Peyer's patch (tissue), 4 donors: ENCODE data around the gene ZNF831. TPM values are rescaled to one million over a fixed set of nuclear protein-coding genes. Genes with fewer than 3 reads are reported as not detected.

Experiments used
- DNase-seq, 3 donors: peaks; one replicate each; pipeline ENCODE4 v3.0.0-alpha.2; 2017 to 2019
- H3K27ac ChIP-seq, 4 donors: fragments of 200-600 bp; sonication (generic); one replicate each; pipeline ENCODE4 v1.5.1; 2016 to 2019
- H3K27me3 ChIP-seq, 2 donors: fragments of 200-600 bp; sonication (generic); one replicate each; pipeline ENCODE4 v1.5.1; 2019
- H3K36me3 ChIP-seq, 3 donors: fragments of 200-600 bp; sonication (generic); one replicate each; pipeline ENCODE4 v1.5.1; 2016 to 2019
- H3K4me1 ChIP-seq, 4 donors: fragments of 200-600 bp; sonication (generic); one replicate each; pipeline ENCODE4 v1.5.1; 2016 to 2019
- H3K4me3 ChIP-seq, 4 donors: fragments of 200-600 bp; sonication (generic); 1 replicate in 3 of 4; 2 replicates in 1 of 4; pipeline ENCODE4 v1.5.1; 2016 to 2019; ENCODE audit warnings: mild to moderate bottlenecking in 1 of 4
- H3K9me3 ChIP-seq, 4 donors: fragments of 200-600 bp; sonication (generic); one replicate each; pipeline ENCODE4 v1.5.1; 2016 to 2019; ENCODE audit warnings: mild to moderate bottlenecking in 1 of 4
- CTCF ChIP-seq, 6 experiments: fragments of 450-650 bp in 4 of 6; fragments of 200-600 bp in 2 of 6; sonication (generic) in 1 of 6; IDR thresholded peaks; one replicate each; pipeline ENCODE4 v1.5.1; 2017 to 2019; ENCODE audit warnings: antibody characterized with exemption in 6 of 6, mild to moderate bottlenecking in 3 of 6, moderate library complexity in 1 of 6
- POLR2A ChIP-seq, 2 donors: fragments of 450-650 bp; IDR thresholded peaks; one replicate each; pipeline ENCODE4 v1.5.1; 2017; ENCODE audit warnings: antibody characterized with exemption in 2 of 2, mild to moderate bottlenecking in 2 of 2, moderate library complexity in 2 of 2
- total RNA-seq, 4 donors: library from RNA; depleted of rRNA; stranded (reverse); fragments of >200 nt; gene quantifications; one replicate each; pipeline ENCODE4 v1.1.0, GENCODE V29; 2016

The ZNF831 gene
- total RNA-seq, 4 donors from 2014 or later: 1.7 to 11.6 (median 2.3) TPM

DNA sequence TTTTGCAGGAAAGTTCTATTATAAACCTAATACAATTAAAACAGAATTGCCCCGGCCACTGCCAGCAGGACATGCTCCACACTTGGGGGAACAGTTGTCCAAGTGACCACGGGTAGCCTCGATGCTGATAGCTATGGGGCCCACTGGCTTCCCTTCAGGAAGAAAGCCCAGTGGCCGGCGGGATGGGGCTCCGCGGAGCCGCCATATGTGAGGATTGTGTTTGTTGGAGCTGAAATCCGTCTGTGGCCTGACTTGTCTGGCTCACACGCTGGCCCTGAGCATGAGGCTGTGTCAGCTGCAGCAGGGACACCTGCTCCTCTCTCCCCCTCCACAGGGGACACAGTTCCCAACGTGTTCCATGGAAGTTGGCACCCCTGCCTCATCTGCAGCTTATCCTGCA lies 46.6 kb downstream of the ZNF831 start:
- Histone ChIP-seq H3K9me3 (no peaks in the 10 kb centered on the region), H3K36me3 (no peaks in the 10 kb centered on the region), H3K4me1 (peaks cover 0 to 6% (median 0%) of the 10 kb centered on the region in 4 donors), H3K27ac (no peak overlapping the region), H3K4me3 (no peak overlapping the region), H3K27me3 (no peaks in the 10 kb centered on the region)
- no peak for TF ChIP-seq POLR2A (IDR thresholded peaks at IDR 0.05)
- TF ChIP-seq CTCF (IDR thresholded peaks at IDR 0.05): no peak
- no peak for DNase-seq

DNA sequence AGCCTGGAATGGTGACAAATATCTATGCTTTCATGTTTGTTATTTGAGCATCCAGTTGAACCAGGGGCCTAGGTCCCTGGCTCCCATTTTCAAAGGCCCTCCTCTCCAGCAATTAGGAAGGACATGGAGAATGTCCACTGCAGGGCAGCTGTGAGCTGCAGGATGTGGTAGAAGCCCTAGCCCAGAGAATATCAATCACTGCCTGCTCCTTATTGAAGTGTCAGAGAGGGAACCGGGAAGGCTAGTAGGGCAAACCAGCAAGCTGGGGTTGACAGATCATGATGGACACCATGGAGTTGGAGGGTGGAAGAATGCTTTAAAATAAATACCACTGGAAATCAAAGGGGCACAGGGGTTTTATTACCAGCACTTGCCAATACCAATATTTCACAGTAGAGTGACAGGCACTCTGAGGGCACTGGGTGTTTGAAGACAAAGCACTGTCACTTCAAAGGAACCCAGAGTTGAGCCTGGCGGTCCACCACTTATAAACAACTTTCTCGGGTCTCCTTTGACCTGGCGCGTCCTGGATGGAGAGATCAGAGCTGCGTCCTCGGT lies 47.7 kb downstream of the ZNF831 start:
- DNase-seq: no peak
- no peaks in the 10 kb centered on the region for H3K27me3 ChIP-seq
- TF ChIP-seq CTCF (IDR thresholded peaks at IDR 0.05): no peak
- no peak for TF ChIP-seq POLR2A (IDR thresholded peaks at IDR 0.05)
- H3K4me1 ChIP-seq: peaks cover 0 to 6% (median 0%) of the 10 kb centered on the region in 4 donors
- no peak overlapping the region for H3K4me3 ChIP-seq
- H3K36me3 ChIP-seq: no peaks in the 10 kb centered on the region
- H3K27ac ChIP-seq: no peak overlapping the region
- no peaks in the 10 kb centered on the region for H3K9me3 ChIP-seq

GRCh38 chr20:59214073-59214472 lies 50.5 kb downstream of the ZNF831 start:
- no peak overlapping the region for H3K27ac ChIP-seq
- TF ChIP-seq POLR2A (IDR thresholded peaks at IDR 0.05): no peak
- TF ChIP-seq CTCF (IDR thresholded peaks at IDR 0.05): no peak
- no peaks in the 10 kb centered on the region for H3K4me1 ChIP-seq
- DNase-seq: no peak
- no peaks in the 10 kb centered on the region for H3K36me3 ChIP-seq
- no peaks in the 10 kb centered on the region for H3K9me3 ChIP-seq
- H3K27me3 ChIP-seq: no peaks in the 10 kb centered on the region
- H3K4me3 ChIP-seq: no peak overlapping the region

GRCh38 chr20:59214606-59215547 lies 51.3 kb downstream of the ZNF831 start:
- H3K36me3 ChIP-seq: no peaks in the 10 kb centered on the region
- TF ChIP-seq CTCF (IDR thresholded peaks at IDR 0.05) (no peak), POLR2A (IDR thresholded peaks at IDR 0.05) (no peak)
- DNase-seq: no peak

DNA sequence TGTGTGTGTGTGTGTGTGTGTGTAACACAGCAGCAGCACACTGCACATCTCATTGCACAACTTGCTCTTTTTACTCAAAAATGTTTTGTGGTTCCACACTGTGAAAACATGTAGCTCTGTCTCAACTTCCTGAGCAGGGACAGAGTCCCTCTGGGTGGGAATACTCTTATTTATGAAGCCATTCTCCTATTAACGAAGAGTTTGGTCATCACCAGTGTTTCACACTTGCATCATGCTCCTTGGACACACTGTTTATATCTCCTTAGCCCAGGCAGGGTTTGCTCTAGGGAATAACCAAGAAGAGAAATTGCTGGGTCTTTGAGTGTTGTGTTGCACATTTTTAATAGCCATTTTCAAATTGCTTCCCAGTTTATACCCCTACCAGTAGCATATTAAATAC lies 53.6 kb downstream of the ZNF831 start:
- Histone ChIP-seq H3K36me3 (no peaks in the 10 kb centered on the region), H3K4me1 (peaks cover 0 to 5% (median 2%) of the 10 kb centered on the region in 4 donors), H3K27me3 (no peaks in the 10 kb centered on the region), H3K4me3 (no peak overlapping the region), H3K9me3 (no peaks in the 10 kb centered on the region), H3K27ac (no peak overlapping the region)
- no peak for DNase-seq
- no peak for TF ChIP-seq CTCF (IDR thresholded peaks at IDR 0.05)
- TF ChIP-seq POLR2A (IDR thresholded peaks at IDR 0.05): no peak

More at GRCh38 chr20:59214606-59215547, 51.3 kb downstream of the ZNF831 start:
- Histone ChIP-seq H3K27me3 (no peaks in the 10 kb centered on the region), H3K4me1 (no peaks in the 10 kb centered on the region), H3K9me3 (no peaks in the 10 kb centered on the region), H3K27ac (no peak overlapping the region), H3K4me3 (no peak overlapping the region)
